ENCODE measurements around the gene MRTFB.

- TF ChIP-seq EZH2phosphoT487 (IDR thresholded peaks at IDR 0.05; ENCODE audit: low read length) (no peak), CTCF (IDR thresholded peaks at IDR 0.05; ENCODE audit: low read length) (no peak)
Observed at GRCh38 chr16:14238756-14239155, 167.6 kb downstream of the MRTFB start.
